H1 (cell line): ENCODE results near the gene SLC9A7.

ENCODE experiments used
- CHD2 ChIP-seq: IDR thresholded peaks from 2 replicates; pipeline ENCODE4 v1.6.1; 2012; ENCODE audit warnings: low read length, improper control_type of control experiment
- EP300 ChIP-seq, 2 experiments: IDR thresholded peaks; 1 replicate in 1 of 2; 2 replicates in 1 of 2; pipeline ENCODE4 v1.6.1; 2011 to 2012; ENCODE audit warnings: low read depth in 2 of 2, low read length in 2 of 2, mild to moderate bottlenecking in 2 of 2, borderline replicate concordance in 1 of 2, inconsistent platforms in 1 of 2, moderate library complexity in 1 of 2
- EZH2 ChIP-seq: fragments of 200-600 bp; sonication (generic); IDR thresholded peaks from 2 replicates; pipeline ENCODE4 v1.7.1; 2012; ENCODE audit warnings: low read depth, mild to moderate bottlenecking, moderate library complexity, low read length, inconsistent platforms; ENCODE audit not compliant: severe bottlenecking
- JUN ChIP-seq: IDR thresholded peaks from 2 replicates; pipeline ENCODE4 v1.6.1; 2011; ENCODE audit warnings: low read depth, mild to moderate bottlenecking, improper control_type of control experiment, low read length
- NANOG ChIP-seq: IDR thresholded peaks from 2 replicates; pipeline ENCODE4 v1.6.1; 2011; ENCODE audit warnings: low read length, low read depth, mild to moderate bottlenecking, inconsistent platforms; ENCODE audit not compliant: insufficient read depth, poor library complexity, severe bottlenecking
- RAD21 ChIP-seq, 2 experiments: IDR thresholded peaks in 1 of 2; conservative IDR thresholded peaks in 1 of 2; 2 replicates each; pipeline ENCODE4 v1.6.1; 2011; ENCODE audit warnings: low read depth in 2 of 2, low read length in 2 of 2, improper control_type of control experiment in 1 of 2, inconsistent platforms in 1 of 2, mild to moderate bottlenecking in 1 of 2, moderate library complexity in 1 of 2
- SIX5 ChIP-seq: IDR thresholded peaks from 2 replicates; pipeline ENCODE4 v1.6.1; 2011; ENCODE audit warnings: mild to moderate bottlenecking, low read depth, low read length
- SP1 ChIP-seq: IDR thresholded peaks from 2 replicates; pipeline ENCODE4 v1.6.1; 2011; ENCODE audit warnings: low read depth, low read length
- TAF1 ChIP-seq: IDR thresholded peaks from 2 replicates; pipeline ENCODE4 v1.6.1; 2011; ENCODE audit warnings: mild to moderate bottlenecking, low read depth, low read length
- TF ChIP-seq, protein P1 (sequence below), 3 experiments: IDR thresholded peaks; 1 replicate in 2 of 3; 2 replicates in 1 of 3; pipeline versions ENCODE4 v1.5.1 to v1.6.1; 2011; ENCODE audit warnings: low read length in 3 of 3, mild to moderate bottlenecking in 3 of 3, inconsistent platforms in 2 of 3, low read depth in 1 of 3, moderate library complexity in 1 of 3; ENCODE audit not compliant: insufficient read depth in 1 of 3; ENCODE audit errors: control extremely low read depth in 1 of 3
- TF ChIP-seq, protein P2 (sequence below): IDR thresholded peaks from 2 replicates; pipeline ENCODE4 v1.6.1; 2012; ENCODE audit warnings: inconsistent platforms
- TF ChIP-seq, protein P3 (sequence below): IDR thresholded peaks from 2 replicates; pipeline ENCODE4 v1.6.1; 2011; ENCODE audit warnings: low read depth, mild to moderate bottlenecking, low read length; ENCODE audit not compliant: insufficient read depth

DNA sequence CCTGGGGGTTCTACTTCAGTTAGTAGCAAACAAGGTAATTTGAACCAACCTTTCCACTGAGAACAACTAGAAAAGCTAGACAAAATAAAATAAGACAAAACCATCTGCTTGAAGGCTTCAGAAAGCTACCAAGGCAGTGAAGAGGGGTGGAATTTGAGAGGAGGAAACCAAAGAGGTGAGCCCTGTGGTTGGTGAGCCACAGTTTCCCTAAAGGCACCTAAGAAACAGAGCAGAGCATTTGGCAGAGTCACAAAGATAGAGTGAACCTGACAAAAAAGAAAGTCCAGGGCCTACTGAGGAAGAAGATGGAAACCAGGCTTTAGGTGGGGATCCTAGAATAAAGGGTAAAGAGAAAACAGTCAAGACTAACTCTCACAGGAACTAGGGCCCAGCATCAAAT, 141.0 kb downstream of the SLC9A7 start:
- TF ChIP-seq, protein P1, sequence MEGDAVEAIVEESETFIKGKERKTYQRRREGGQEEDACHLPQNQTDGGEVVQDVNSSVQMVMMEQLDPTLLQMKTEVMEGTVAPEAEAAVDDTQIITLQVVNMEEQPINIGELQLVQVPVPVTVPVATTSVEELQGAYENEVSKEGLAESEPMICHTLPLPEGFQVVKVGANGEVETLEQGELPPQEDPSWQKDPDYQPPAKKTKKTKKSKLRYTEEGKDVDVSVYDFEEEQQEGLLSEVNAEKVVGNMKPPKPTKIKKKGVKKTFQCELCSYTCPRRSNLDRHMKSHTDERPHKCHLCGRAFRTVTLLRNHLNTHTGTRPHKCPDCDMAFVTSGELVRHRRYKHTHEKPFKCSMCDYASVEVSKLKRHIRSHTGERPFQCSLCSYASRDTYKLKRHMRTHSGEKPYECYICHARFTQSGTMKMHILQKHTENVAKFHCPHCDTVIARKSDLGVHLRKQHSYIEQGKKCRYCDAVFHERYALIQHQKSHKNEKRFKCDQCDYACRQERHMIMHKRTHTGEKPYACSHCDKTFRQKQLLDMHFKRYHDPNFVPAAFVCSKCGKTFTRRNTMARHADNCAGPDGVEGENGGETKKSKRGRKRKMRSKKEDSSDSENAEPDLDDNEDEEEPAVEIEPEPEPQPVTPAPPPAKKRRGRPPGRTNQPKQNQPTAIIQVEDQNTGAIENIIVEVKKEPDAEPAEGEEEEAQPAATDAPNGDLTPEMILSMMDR (IDR thresholded peaks at IDR 0.05; ENCODE audit: control extremely low read depth in 1 of 3, insufficient read depth in 1 of 3, low read depth in 1 of 3, low read length in 3 of 3), result no peak
- TF ChIP-seq SP1 (no peak), SIX5 (no peak), NANOG (no peak), JUN (no peak), CHD2 (no peak), TAF1 (no peak), EZH2 (no peak), EP300 (IDR thresholded peaks at IDR 0.05; ENCODE audit: borderline replicate concordance in 1 of 2, low read depth in 2 of 2, low read length in 2 of 2) (no peak), RAD21 (IDR thresholded peaks at IDR 0.05 in 1 of 2, conservative IDR thresholded peaks at IDR 0.05 in 1 of 2; ENCODE audit: low read depth in 2 of 2, low read length in 2 of 2) (no peak)
- TF ChIP-seq, protein P2, sequence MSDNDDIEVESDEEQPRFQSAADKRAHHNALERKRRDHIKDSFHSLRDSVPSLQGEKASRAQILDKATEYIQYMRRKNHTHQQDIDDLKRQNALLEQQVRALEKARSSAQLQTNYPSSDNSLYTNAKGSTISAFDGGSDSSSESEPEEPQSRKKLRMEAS, result no peak
- TF ChIP-seq, protein P3, sequence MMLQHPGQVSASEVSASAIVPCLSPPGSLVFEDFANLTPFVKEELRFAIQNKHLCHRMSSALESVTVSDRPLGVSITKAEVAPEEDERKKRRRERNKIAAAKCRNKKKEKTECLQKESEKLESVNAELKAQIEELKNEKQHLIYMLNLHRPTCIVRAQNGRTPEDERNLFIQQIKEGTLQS, result no peak
